Measurements from ENCODE around the gene SRP68. TPM values are rescaled to one million over a fixed set of nuclear protein-coding genes. Genes with fewer than 3 reads are reported as not detected.

SRP68 gene
- polyA plus RNA-seq, 3 donors, result 27.4 to 47.1 (median 42.1) TPM

- H3K9ac ChIP-seq (ENCODE audit: insufficient read depth, low read length, poor library complexity, severe bottlenecking), result no peak overlapping the region
- Mint-ChIP-seq H3K4me1 (no peaks in the 10 kb centered on the region), H3K27me3 (ENCODE audit: low read depth in 3 of 3) (peaks cover 1 to 3% (median 2%) of the 10 kb centered on the region in 3 donors), H3K36me3 (peaks cover 17 to 29% of the 10 kb centered on the region in 2 donors), H3K9me3 (peaks cover 0 to 1% (median 0%) of the 10 kb centered on the region in 7 donors), H3K27ac (no peak overlapping the region), H3K4me3 (no peak overlapping the region)
- H3K4me1 ChIP-seq (ENCODE audit: control insufficient read depth in 1 of 2, insufficient read depth in 2 of 2, low read length in 2 of 2), result no peaks in the 10 kb centered on the region
- intact Hi-C loops (cut with micrococcal nuclease), result no loop called here
- no peak overlapping the region for H3K27ac ChIP-seq (ENCODE audit: low read depth in 1 of 2, low read length in 2 of 2)
- no peaks in the 10 kb centered on the region for H3K9me3 ChIP-seq (replicated peaks in 1 of 2; ENCODE audit: control insufficient read depth in 1 of 2, insufficient read depth in 1 of 2, low read length in 2 of 2)
- peaks cover 5 to 22% of the 10 kb centered on the region in 2 donors for H3K36me3 ChIP-seq (replicated peaks in 1 of 2; ENCODE audit: control insufficient read depth in 1 of 2, insufficient read depth in 2 of 2, low read length in 2 of 2)
- 91% methylated on average over 14 of the region's 16 CpGs for WGBS (ENCODE audit: insufficient coverage)
- H4K20me1 ChIP-seq (ENCODE audit: insufficient read depth, low read length), result no peaks in the 10 kb centered on the region
- no peak for TF ChIP-seq CTCF (IDR thresholded peaks at IDR 0.05)
- no peak overlapping the region for H3K4me3 ChIP-seq (replicated peaks in 1 of 3; ENCODE audit: low read depth in 2 of 3, low read length in 3 of 3)
- H3K27me3 ChIP-seq (ENCODE audit: control insufficient read depth in 2 of 2, insufficient read depth in 2 of 2, low read length in 2 of 2), result no peaks in the 10 kb centered on the region
- no peak for DNase-seq
- H3K79me2 ChIP-seq (ENCODE audit: insufficient read depth, low read length), result no peaks in the 10 kb centered on the region
- no peak overlapping the region for H2AFZ ChIP-seq (ENCODE audit: insufficient read depth, low read depth, low read length, poor library complexity, severe bottlenecking)
- H3K4me2 ChIP-seq (replicated peaks; ENCODE audit: extremely low read depth, low read length, poor library complexity, severe bottlenecking), result no peak overlapping the region
These were observed 64.5 kb downstream of the SRP68 start for GRCh38 chr17:76007850-76008165.

- WGBS (ENCODE audit: insufficient coverage), result 96% methylated on average over 37 of the region's 39 CpGs
- H2AFZ ChIP-seq (ENCODE audit: insufficient read depth, low read depth, low read length, poor library complexity, severe bottlenecking), result no peak overlapping the region
- H3K36me3 Mint-ChIP-seq, result peaks cover 19 to 32% of the 10 kb centered on the region in 2 donors
- H3K9me3 Mint-ChIP-seq, result peaks cover 0 to 1% (median 0%) of the 10 kb centered on the region in 7 donors
- H3K36me3 ChIP-seq (replicated peaks in 1 of 2; ENCODE audit: control insufficient read depth in 1 of 2, insufficient read depth in 2 of 2, low read length in 2 of 2), result peaks cover 5 to 26% of the 10 kb centered on the region in 2 donors
- no peaks in the 10 kb centered on the region for H3K79me2 ChIP-seq (ENCODE audit: insufficient read depth, low read length)
- H3K27me3 ChIP-seq (ENCODE audit: control insufficient read depth in 2 of 2, insufficient read depth in 2 of 2, low read length in 2 of 2), result no peaks in the 10 kb centered on the region
- no peak overlapping the region for H3K4me3 Mint-ChIP-seq
- H3K9me3 ChIP-seq (replicated peaks in 1 of 2; ENCODE audit: control insufficient read depth in 1 of 2, insufficient read depth in 1 of 2, low read length in 2 of 2), result no peaks in the 10 kb centered on the region
- no peak overlapping the region for H3K9ac ChIP-seq (ENCODE audit: insufficient read depth, low read length, poor library complexity, severe bottlenecking)
- TF ChIP-seq CTCF (IDR thresholded peaks at IDR 0.05), result no peak
- no peak overlapping the region for H3K4me3 ChIP-seq (replicated peaks in 1 of 3; ENCODE audit: low read depth in 2 of 3, low read length in 3 of 3)
- H3K4me1 ChIP-seq (ENCODE audit: control insufficient read depth in 1 of 2, insufficient read depth in 2 of 2, low read length in 2 of 2), result no peaks in the 10 kb centered on the region
- H3K4me1 Mint-ChIP-seq, result no peaks in the 10 kb centered on the region
- H3K27me3 Mint-ChIP-seq (ENCODE audit: low read depth in 3 of 3), result peaks cover 1 to 3% (median 2%) of the 10 kb centered on the region in 3 donors
- no peak overlapping the region for H3K27ac Mint-ChIP-seq
- no peak overlapping the region for H3K27ac ChIP-seq (ENCODE audit: low read depth in 1 of 2, low read length in 2 of 2)
- no peak for DNase-seq
- H4K20me1 ChIP-seq (ENCODE audit: insufficient read depth, low read length), result no peaks in the 10 kb centered on the region
- no peak overlapping the region for H3K4me2 ChIP-seq (replicated peaks; ENCODE audit: extremely low read depth, low read length, poor library complexity, severe bottlenecking)
- intact Hi-C loops (cut with micrococcal nuclease), result no loop called here
These were observed 65.0 kb downstream of the SRP68 start for GRCh38 chr17:76007131-76007849.
